ENCODE results near the gene PSMB10.

PSMB10 gene

GRCh38 chr16:67926181-67926750 lies 10.4 kb downstream of the PSMB10 start:
- H3K27me3 ChIP-seq (ENCODE audit: insufficient read depth, low read depth) = no peaks in the 10 kb centered on the region
- H3K4me2 ChIP-seq = no peak overlapping the region
- H4K20me1 ChIP-seq (ENCODE audit: insufficient read depth) = no peaks in the 10 kb centered on the region
- no peak overlapping the region for H3K4me3 ChIP-seq (IDR thresholded peaks at IDR 0.05; ENCODE audit: insufficient read depth, low read depth, low read length)
- H3K36me3 ChIP-seq (ENCODE audit: insufficient read depth) = no peaks in the 10 kb centered on the region
- no peaks in the 10 kb centered on the region for H3K79me2 ChIP-seq (ENCODE audit: insufficient read depth, low read depth)
- no peak for TF ChIP-seq CTCF (conservative IDR thresholded peaks at IDR 0.05; ENCODE audit: low read depth, low read length)
- H3K9ac ChIP-seq = no peak overlapping the region
- no peak overlapping the region for H2AFZ ChIP-seq (ENCODE audit: low read depth)
- H3K4me1 ChIP-seq (ENCODE audit: low read depth, poor library complexity, severe bottlenecking) = no peaks in the 10 kb centered on the region
- no peak overlapping the region for H3K27ac ChIP-seq

- H3K27me3 ChIP-seq (ENCODE audit: insufficient read depth, low read depth) = no peaks in the 10 kb centered on the region
- no peak overlapping the region for H3K27ac ChIP-seq
- H3K4me1 ChIP-seq (ENCODE audit: low read depth, poor library complexity, severe bottlenecking) = no peaks in the 10 kb centered on the region
- H3K9ac ChIP-seq = no peak overlapping the region
- no peak for TF ChIP-seq CTCF (conservative IDR thresholded peaks at IDR 0.05; ENCODE audit: low read depth, low read length)
- no peaks in the 10 kb centered on the region for H3K36me3 ChIP-seq (ENCODE audit: insufficient read depth)
- H2AFZ ChIP-seq (ENCODE audit: low read depth) = no peak overlapping the region
- no peaks in the 10 kb centered on the region for H4K20me1 ChIP-seq (ENCODE audit: insufficient read depth)
- H3K79me2 ChIP-seq (ENCODE audit: insufficient read depth, low read depth) = no peaks in the 10 kb centered on the region
- H3K4me3 ChIP-seq (IDR thresholded peaks at IDR 0.05; ENCODE audit: insufficient read depth, low read depth, low read length) = no peak overlapping the region
- H3K4me2 ChIP-seq = no peak overlapping the region
Observed at GRCh38 chr16:67924140-67924906, 12.3 kb downstream of the PSMB10 start.

GRCh38 chr16:67923414-67924116 lies 13.1 kb downstream of the PSMB10 start:
- H2AFZ ChIP-seq (ENCODE audit: low read depth) = no peak overlapping the region
- H3K27ac ChIP-seq = no peak overlapping the region
- H4K20me1 ChIP-seq (ENCODE audit: insufficient read depth) = no peaks in the 10 kb centered on the region
- H3K27me3 ChIP-seq (ENCODE audit: insufficient read depth, low read depth) = no peaks in the 10 kb centered on the region
- no peak for TF ChIP-seq CTCF (conservative IDR thresholded peaks at IDR 0.05; ENCODE audit: low read depth, low read length)
- no peak overlapping the region for H3K4me3 ChIP-seq (IDR thresholded peaks at IDR 0.05; ENCODE audit: insufficient read depth, low read depth, low read length)
- no peaks in the 10 kb centered on the region for H3K79me2 ChIP-seq (ENCODE audit: insufficient read depth, low read depth)
- no peak overlapping the region for H3K4me2 ChIP-seq
- H3K9ac ChIP-seq = no peak overlapping the region
- H3K4me1 ChIP-seq (ENCODE audit: low read depth, poor library complexity, severe bottlenecking) = no peaks in the 10 kb centered on the region
- no peaks in the 10 kb centered on the region for H3K36me3 ChIP-seq (ENCODE audit: insufficient read depth)

GRCh38 chr16:67922740-67923139 lies 13.9 kb downstream of the PSMB10 start:
- Histone ChIP-seq H3K27ac (no peak overlapping the region), H4K20me1 (ENCODE audit: insufficient read depth) (no peaks in the 10 kb centered on the region), H3K79me2 (ENCODE audit: insufficient read depth, low read depth) (no peaks in the 10 kb centered on the region), H3K4me2 (no peak overlapping the region), H3K4me3 (IDR thresholded peaks at IDR 0.05; ENCODE audit: insufficient read depth, low read depth, low read length) (no peak overlapping the region), H3K27me3 (ENCODE audit: insufficient read depth, low read depth) (no peaks in the 10 kb centered on the region), H3K36me3 (ENCODE audit: insufficient read depth) (no peaks in the 10 kb centered on the region), H3K4me1 (ENCODE audit: low read depth, poor library complexity, severe bottlenecking) (no peaks in the 10 kb centered on the region), H3K9ac (no peak overlapping the region), H2AFZ (ENCODE audit: low read depth) (no peak overlapping the region)
- no peak for TF ChIP-seq CTCF (conservative IDR thresholded peaks at IDR 0.05; ENCODE audit: low read depth, low read length)
